Ishikawa (cell line): ENCODE results near the gene NPY.

ENCODE experiments used
- CREB1 ChIP-seq: IDR thresholded peaks from 2 replicates; pipeline ENCODE4 v1.6.1; 2012; ENCODE audit warnings: low read depth
- EGR1 ChIP-seq: IDR thresholded peaks from 2 replicates; pipeline ENCODE4 v1.6.1; 2012
- EP300 ChIP-seq: IDR thresholded peaks from 2 replicates; pipeline ENCODE4 v1.6.1; 2012; ENCODE audit warnings: borderline replicate concordance
- FOXM1 ChIP-seq: IDR thresholded peaks from 2 replicates; pipeline ENCODE4 v1.6.1; 2012; ENCODE audit warnings: low read depth, borderline replicate concordance
- NFIC ChIP-seq: IDR thresholded peaks from 2 replicates; pipeline ENCODE4 v1.6.1; 2012
- RAD21 ChIP-seq: IDR thresholded peaks from 2 replicates; pipeline ENCODE4 v1.6.1; 2012; ENCODE audit warnings: low read depth
- TAF1 ChIP-seq: IDR thresholded peaks from 2 replicates; pipeline ENCODE4 v1.6.1; 2012; ENCODE audit warnings: low read depth, mild to moderate bottlenecking
- TCF12 ChIP-seq: IDR thresholded peaks from 2 replicates; pipeline ENCODE4 v1.6.1; 2012; ENCODE audit warnings: low read depth
- TEAD4 ChIP-seq: IDR thresholded peaks from 2 replicates; pipeline ENCODE4 v1.6.1; 2012
- YY1 ChIP-seq: IDR thresholded peaks from 2 replicates; pipeline ENCODE4 v1.6.1; 2012; ENCODE audit warnings: low read depth
- ZBTB7A ChIP-seq: IDR thresholded peaks from 2 replicates; pipeline ENCODE4 v1.6.1; 2012; ENCODE audit warnings: low read depth
- TF ChIP-seq, protein P1 (sequence below): IDR thresholded peaks from 2 replicates; pipeline ENCODE4 v1.6.1; 2012; ENCODE audit warnings: low read depth, mild to moderate bottlenecking
- TF ChIP-seq, protein P2 (sequence below): IDR thresholded peaks from 2 replicates; pipeline ENCODE4 v1.6.1; 2012
- TF ChIP-seq, protein P3 (sequence below): IDR thresholded peaks from 2 replicates; pipeline ENCODE4 v1.6.1; 2012

Gene NPY

GRCh38 chr7:24337180-24337579 is 53.2 kb downstream of the NPY start:
- TF ChIP-seq ZBTB7A (no peak), EP300 (no peak), EGR1 (no peak), TCF12 (no peak), CREB1 (no peak), FOXM1 (no peak), NFIC (no peak), TAF1 (no peak), YY1 (no peak), RAD21 (no peak)
- TF ChIP-seq, protein P1, sequence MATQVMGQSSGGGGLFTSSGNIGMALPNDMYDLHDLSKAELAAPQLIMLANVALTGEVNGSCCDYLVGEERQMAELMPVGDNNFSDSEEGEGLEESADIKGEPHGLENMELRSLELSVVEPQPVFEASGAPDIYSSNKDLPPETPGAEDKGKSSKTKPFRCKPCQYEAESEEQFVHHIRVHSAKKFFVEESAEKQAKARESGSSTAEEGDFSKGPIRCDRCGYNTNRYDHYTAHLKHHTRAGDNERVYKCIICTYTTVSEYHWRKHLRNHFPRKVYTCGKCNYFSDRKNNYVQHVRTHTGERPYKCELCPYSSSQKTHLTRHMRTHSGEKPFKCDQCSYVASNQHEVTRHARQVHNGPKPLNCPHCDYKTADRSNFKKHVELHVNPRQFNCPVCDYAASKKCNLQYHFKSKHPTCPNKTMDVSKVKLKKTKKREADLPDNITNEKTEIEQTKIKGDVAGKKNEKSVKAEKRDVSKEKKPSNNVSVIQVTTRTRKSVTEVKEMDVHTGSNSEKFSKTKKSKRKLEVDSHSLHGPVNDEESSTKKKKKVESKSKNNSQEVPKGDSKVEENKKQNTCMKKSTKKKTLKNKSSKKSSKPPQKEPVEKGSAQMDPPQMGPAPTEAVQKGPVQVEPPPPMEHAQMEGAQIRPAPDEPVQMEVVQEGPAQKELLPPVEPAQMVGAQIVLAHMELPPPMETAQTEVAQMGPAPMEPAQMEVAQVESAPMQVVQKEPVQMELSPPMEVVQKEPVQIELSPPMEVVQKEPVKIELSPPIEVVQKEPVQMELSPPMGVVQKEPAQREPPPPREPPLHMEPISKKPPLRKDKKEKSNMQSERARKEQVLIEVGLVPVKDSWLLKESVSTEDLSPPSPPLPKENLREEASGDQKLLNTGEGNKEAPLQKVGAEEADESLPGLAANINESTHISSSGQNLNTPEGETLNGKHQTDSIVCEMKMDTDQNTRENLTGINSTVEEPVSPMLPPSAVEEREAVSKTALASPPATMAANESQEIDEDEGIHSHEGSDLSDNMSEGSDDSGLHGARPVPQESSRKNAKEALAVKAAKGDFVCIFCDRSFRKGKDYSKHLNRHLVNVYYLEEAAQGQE, result no peak
- TF ChIP-seq, protein P2, sequence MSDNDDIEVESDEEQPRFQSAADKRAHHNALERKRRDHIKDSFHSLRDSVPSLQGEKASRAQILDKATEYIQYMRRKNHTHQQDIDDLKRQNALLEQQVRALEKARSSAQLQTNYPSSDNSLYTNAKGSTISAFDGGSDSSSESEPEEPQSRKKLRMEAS, result no peak
- TF ChIP-seq, protein P3, sequence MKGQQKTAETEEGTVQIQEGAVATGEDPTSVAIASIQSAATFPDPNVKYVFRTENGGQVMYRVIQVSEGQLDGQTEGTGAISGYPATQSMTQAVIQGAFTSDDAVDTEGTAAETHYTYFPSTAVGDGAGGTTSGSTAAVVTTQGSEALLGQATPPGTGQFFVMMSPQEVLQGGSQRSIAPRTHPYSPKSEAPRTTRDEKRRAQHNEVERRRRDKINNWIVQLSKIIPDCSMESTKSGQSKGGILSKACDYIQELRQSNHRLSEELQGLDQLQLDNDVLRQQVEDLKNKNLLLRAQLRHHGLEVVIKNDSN, result no peak

GRCh38 chr7:24339575-24339974 is 55.6 kb downstream of the NPY start:
- TF ChIP-seq FOXM1 (no peak), NFIC (no peak)

DNA sequence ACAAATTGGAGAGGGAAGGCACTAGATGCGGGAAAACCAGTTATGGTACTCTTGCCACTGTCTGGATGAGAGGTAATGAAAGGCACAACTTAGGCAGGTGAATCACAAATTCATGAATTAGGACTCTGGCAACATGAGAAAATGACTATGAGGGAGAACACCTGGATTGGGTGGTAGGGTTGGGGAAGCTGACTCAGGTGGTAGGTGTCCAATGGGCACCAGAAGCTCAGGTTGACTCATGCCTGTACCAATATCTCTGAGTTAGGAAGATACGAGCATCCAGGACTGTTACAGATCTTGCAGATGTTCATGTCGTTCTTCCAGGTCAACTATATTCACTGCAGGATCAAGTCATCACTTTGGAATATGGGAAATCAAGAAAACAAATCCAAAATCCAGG is 56.7 kb downstream of the NPY start:
- TF ChIP-seq TEAD4 (no peak), YY1 (no peak), TCF12 (no peak), EP300 (no peak), FOXM1 (no peak), NFIC (no peak), TAF1 (no peak), RAD21 (no peak)
- TF ChIP-seq, protein P1, result no peak
- TF ChIP-seq, protein P3, result no peak
